ENCODE data around the gene CSTF3.
A peak's percentile ranks its signal among the peaks of the same experiment; 100 is the strongest.

Gene CSTF3

DNA sequence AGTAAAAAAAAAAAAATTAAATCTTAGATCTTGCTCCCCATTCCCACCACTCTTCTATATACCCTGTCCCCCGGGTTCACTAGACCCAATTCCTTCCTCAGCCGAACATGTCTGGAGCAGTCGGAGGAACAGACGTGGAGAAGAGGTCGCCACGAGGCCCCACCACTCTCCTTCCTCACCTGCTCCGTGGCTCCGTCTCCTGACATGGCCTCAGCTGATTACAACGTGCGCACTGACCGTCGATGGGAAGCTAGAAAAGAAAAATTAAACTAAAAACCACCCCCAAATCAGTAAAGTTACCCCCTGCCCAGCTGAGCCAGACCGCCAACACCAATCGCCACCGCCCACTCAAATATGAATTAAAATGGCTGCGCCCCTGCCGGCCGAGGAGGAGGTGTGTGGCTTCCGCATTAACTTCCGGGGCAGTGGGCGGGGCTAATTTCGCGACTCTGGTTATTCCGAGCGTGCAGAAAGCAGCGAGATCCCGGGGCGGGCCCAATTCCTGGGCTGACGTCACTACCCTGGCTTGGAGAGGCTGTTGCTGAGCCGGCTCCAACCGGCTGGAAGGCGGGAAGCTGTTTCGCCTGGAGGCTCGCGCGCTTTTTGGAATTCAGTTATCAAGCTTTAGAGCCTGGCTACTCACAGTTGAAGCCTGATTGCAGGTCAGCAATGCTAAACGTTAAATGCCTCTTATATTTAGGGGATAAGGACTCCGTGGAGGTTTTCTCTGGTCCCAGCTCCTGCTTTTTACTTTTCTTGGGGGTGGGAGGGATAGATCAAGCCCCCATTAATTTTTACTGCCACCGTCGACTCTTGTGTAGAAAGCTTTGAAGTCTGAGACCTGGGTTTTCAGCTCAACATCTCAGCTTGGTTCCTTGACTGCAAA is at the start of gene CSTF3:
Gene CSTF3, minus strand, starts transcription at position 361 of the 886 bp plus-strand sequence. Its CDS starts 155 bp downstream, at position 206.
- TF ChIP-seq, protein P1, sequence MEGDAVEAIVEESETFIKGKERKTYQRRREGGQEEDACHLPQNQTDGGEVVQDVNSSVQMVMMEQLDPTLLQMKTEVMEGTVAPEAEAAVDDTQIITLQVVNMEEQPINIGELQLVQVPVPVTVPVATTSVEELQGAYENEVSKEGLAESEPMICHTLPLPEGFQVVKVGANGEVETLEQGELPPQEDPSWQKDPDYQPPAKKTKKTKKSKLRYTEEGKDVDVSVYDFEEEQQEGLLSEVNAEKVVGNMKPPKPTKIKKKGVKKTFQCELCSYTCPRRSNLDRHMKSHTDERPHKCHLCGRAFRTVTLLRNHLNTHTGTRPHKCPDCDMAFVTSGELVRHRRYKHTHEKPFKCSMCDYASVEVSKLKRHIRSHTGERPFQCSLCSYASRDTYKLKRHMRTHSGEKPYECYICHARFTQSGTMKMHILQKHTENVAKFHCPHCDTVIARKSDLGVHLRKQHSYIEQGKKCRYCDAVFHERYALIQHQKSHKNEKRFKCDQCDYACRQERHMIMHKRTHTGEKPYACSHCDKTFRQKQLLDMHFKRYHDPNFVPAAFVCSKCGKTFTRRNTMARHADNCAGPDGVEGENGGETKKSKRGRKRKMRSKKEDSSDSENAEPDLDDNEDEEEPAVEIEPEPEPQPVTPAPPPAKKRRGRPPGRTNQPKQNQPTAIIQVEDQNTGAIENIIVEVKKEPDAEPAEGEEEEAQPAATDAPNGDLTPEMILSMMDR (IDR thresholded peaks at IDR 0.05; ENCODE audit: borderline replicate concordance, insufficient read depth, low read depth, low read length): peak; percentile 7; the same call in 1 of the 2 replicates
- H3K4me3 ChIP-seq (ENCODE audit: low read depth, low read length): peak within 1 kb of the TSS; percentile 74

DNA sequence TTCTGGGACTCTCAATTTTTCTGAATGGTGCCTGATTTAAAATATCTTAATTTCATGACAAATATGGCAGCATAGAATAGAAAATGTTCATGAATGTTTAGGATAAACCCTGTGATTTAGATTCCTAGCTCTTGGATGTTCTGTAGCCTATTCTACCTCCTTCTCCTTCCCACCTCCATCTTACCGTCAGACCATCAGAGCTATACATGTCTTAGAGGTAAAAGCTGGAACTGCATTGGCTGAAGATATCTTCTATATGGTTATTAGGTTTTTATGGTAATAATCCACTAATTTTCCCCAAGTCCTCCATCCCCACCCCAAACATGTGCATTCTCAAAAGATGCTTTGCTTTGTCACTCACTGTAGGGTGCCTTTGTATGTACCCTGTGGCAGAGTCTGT is 46.9 kb upstream of the CSTF3 start:
- TF ChIP-seq, protein P1 (IDR thresholded peaks at IDR 0.05; ENCODE audit: borderline replicate concordance, insufficient read depth, low read depth, low read length): no peak
- H3K4me3 ChIP-seq (ENCODE audit: low read depth, low read length): no peak overlapping the region

DNA sequence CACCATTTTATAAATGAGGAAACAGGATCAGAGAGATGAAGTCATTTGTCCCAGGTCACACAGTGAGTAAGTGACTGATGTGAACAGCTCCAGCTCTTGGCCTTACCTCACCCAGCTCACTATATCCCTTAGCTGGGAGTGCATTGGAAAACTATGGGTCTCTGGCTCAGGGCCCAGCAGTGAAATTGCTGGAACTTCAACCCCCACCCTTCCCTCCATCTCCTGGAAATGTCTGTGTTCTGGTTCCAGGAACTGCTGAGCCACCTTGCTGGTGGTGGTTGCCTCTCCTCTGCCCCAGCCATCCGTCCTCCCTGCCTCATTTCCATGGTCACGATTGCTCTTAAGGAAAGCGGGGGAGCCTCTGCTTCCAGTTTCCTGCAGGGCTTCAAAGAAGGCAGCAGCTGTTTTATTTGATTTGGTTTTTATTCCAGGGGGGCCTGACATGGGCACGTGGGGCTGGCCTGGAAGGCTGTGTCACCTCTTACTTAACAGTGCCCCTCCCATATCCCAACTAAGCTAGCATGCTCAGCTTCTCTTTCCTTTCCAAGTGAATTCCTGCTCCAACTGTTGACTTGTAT is 46.2 kb upstream of the CSTF3 start:
- TF ChIP-seq, protein P1 (IDR thresholded peaks at IDR 0.05; ENCODE audit: borderline replicate concordance, insufficient read depth, low read depth, low read length): no peak
- H3K4me3 ChIP-seq (ENCODE audit: low read depth, low read length): no peak overlapping the region

DNA sequence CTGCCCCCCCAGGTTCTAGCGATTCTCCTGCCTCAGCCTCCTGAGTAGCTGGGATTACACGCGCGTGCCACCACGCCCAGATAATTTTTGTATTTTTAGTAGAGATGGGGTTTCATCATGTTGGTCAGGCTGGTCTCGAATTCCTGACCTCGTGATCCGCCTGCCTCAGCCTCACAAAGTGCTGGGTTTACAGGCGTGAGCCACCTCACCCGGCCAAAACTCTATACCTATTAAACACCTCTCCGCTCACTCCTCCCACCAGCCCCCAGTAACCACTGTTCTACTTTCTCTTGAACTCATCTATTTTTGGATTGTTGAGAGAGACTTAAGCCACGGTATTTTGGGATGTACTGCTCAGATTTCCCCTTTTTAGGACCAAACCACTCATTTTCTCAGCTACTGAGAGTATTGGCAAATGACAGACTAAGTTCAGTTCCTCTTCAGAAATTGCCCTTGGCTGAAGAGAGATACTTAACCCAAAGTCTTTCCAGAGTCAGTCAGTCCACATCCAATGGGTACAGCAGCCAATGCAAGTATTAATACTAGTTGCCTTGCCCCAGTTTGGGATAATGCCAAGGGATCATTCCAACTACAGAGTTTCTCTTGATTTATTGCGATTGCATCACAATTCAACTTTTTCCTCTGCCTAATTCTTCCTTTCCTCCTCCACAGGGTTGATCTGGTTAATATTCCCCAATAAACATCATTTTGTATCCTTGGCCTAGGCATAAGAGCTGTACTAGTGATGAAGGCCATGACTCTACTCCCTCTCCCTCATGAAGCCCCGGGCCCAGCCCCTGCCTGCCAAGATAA is 36.8 kb upstream of the CSTF3 start:
- TF ChIP-seq, protein P1 (IDR thresholded peaks at IDR 0.05; ENCODE audit: borderline replicate concordance, insufficient read depth, low read depth, low read length): no peak
- H3K4me3 ChIP-seq (ENCODE audit: low read depth, low read length): no peak overlapping the region

DNA sequence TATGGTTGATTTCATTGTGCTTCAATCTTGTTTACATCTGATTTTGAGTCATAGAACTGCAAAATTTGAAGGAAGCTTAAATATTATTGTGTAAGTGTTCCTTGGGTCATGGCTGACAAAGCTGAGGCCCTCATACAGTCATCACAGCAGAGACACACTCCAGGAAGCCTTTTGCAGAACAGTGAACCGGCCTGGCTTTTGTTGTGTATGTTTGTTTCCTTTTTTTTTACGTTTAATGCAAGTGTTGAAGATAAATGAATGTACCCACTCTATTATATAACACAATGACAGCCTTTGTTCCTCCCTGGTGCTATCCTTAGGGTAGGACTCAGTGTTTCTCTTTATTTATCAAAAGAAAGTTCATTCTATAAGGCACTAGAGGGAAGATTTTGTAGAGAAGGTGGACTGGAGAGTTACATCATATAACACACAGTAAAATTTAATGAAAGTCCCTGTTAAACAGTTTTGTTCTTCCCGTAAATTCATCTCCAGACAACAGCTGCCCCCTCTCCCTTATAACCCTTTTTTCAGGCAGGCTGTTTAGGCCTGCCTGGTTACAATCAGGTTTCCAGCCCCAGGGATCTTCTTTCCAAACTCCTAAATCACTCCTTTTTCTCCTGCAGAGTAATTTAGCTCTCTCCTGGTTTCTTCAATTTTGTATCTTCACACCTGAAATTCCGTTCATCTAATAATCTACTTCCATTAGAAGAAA is 34.3 kb upstream of the CSTF3 start:
- no peak overlapping the region for H3K4me3 ChIP-seq (ENCODE audit: low read depth, low read length)
- TF ChIP-seq, protein P1 (IDR thresholded peaks at IDR 0.05; ENCODE audit: borderline replicate concordance, insufficient read depth, low read depth, low read length): no peak

DNA sequence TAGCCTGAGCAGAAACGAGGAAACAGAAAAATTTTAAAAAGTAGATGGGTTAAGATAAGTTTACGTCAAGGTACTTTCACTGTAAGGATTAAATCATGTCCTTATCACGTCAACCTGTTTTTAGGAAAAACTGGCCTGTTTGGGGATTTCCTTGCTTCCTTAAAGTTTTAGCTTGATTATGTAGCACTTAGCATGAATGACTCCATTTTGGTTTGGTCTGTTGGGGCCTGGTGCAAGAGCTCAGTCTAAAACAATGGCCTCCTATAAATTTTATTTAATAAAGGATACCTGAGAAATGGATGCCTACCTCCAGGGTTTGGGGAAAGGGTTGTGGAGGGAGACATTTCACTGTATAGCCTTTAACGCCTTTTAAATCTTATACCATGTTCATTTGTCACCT is 33.2 kb upstream of the CSTF3 start:
- no peak overlapping the region for H3K4me3 ChIP-seq (ENCODE audit: low read depth, low read length)
- TF ChIP-seq, protein P1 (IDR thresholded peaks at IDR 0.05; ENCODE audit: borderline replicate concordance, insufficient read depth, low read depth, low read length): no peak

All from GM12875 (cell line).